HCT116 (cell line): ENCODE measurements around the gene LRRIQ3. TPM values are rescaled to one million over a fixed set of nuclear protein-coding genes. Genes with fewer than 3 reads are reported as not detected.

Experiments used
- ATAC-seq: fragments of 200-7000 bp; cut with Tn5 transposase; 2 replicates; pipeline ENCODE4 v1.9.1; 2020; ENCODE audit warnings: mild to moderate bottlenecking, moderate library complexity
- BruUV-seq: library from RNA; stranded (reverse); fragments of 400-500 nt; replicated peaks from 2 replicates; lab custom pipeline; 2021; lab: Mats Ljungman, UMichigan
- CTCF ChIA-PET: fragments of 300-600 bp; sonication (Branson Sonifier 250); formaldehyde crosslinking; loops from one replicate; lab custom pipeline; 2021; ENCODE audit warnings: antibody characterized with exemption; lab: Charles Lee
- POLR2A ChIA-PET: fragments of 300-600, 350-600 bp; sonication (Branson Sonifier 250); formaldehyde crosslinking; loops from one replicate; lab custom pipeline; 2021; ENCODE audit warnings: antibody characterized with exemption; lab: Charles Lee
- RAD21 ChIA-PET, 2 experiments: fragments of 300-600 bp; sonication (Branson Sonifier 250); formaldehyde crosslinking; loops; one replicate each; lab custom pipeline; 2023; ENCODE audit warnings: low total read pairs in 2 of 2; ENCODE audit not compliant: uncharacterized antibody in 2 of 2, unreplicated experiment in 2 of 2, low non-redundant PET in 1 of 2; lab: Charles Lee
- DNase-seq: peaks from one replicate; pipeline ENCODE4 v3.0.0-alpha.2; 2010; ENCODE audit warnings: low read depth, low spot score
- H2AFZ ChIP-seq: fragments of 200-600 bp; shearing (Covaris generic), sonication (generic); 2 replicates; pipeline ENCODE4 v1.6.1; 2017; ENCODE audit warnings: low read depth, mixed run types, mixed read lengths, antibody characterized with exemption, low read length; ENCODE audit not compliant: poor library complexity, severe bottlenecking
- H3K27ac ChIP-seq: 2 replicates; pipeline ENCODE4 v1.5.1; 2012; ENCODE audit warnings: low read depth, low read length
- H3K27me3 ChIP-seq: fragments of 200-600 bp; sonication (generic); 2 replicates; pipeline ENCODE4 v1.6.1; 2016; ENCODE audit warnings: mixed run types, low read length, mixed read lengths; ENCODE audit not compliant: insufficient read depth
- H3K36me3 ChIP-seq, 2 experiments: fragments of 200-500 bp in 1 of 2; fragments of 200-600 bp in 1 of 2; sonication (Bioruptor generic) in 1 of 2; sonication (generic) in 1 of 2; 2 replicates each; pipeline versions ENCODE4 v1.5.1 to v1.6.1; 2014 to 2016; ENCODE audit warnings: low read length in 2 of 2, inconsistent platforms in 1 of 2, mixed read lengths in 1 of 2, mixed run types in 1 of 2; ENCODE audit not compliant: insufficient read depth in 2 of 2, control insufficient read depth in 1 of 2
- H3K4me1 ChIP-seq, 2 experiments: fragments of 200-600 bp in 1 of 2; sonication (generic) in 1 of 2; 2 replicates each; pipeline versions ENCODE4 v1.5.1 to v1.6.1; 2012 to 2017; ENCODE audit warnings: low read length in 2 of 2, inconsistent platforms in 1 of 2, mild to moderate bottlenecking in 1 of 2, mixed read lengths in 1 of 2, mixed run types in 1 of 2, moderate library complexity in 1 of 2; ENCODE audit not compliant: insufficient read depth in 2 of 2, control insufficient read depth in 1 of 2
- H3K4me2 ChIP-seq: fragments of 200-600 bp; sonication (generic); 2 replicates; pipeline ENCODE4 v1.6.1; 2017; ENCODE audit warnings: mixed run types, low read length, mixed read lengths
- H3K4me3 ChIP-seq, 2 experiments: fragments of 200-600 bp in 1 of 2; sonication (generic) in 1 of 2; replicated peaks in 1 of 2; 2 replicates each; pipeline ENCODE4 v1.5.1; 2011 to 2016; ENCODE audit warnings: low read length in 2 of 2, control low read depth in 1 of 2, low read depth in 1 of 2, mild to moderate bottlenecking in 1 of 2, mixed read lengths in 1 of 2, mixed run types in 1 of 2
- H3K79me2 ChIP-seq: fragments of 200-600 bp; sonication (generic); 2 replicates; pipeline ENCODE4 v1.6.1; 2017; ENCODE audit warnings: mild to moderate bottlenecking, mixed run types, low read length, moderate library complexity, mixed read lengths; ENCODE audit not compliant: insufficient read depth
- H3K9ac ChIP-seq: fragments of 200-600 bp; sonication (generic); 2 replicates; pipeline ENCODE4 v1.6.1; 2016; ENCODE audit warnings: low read length, mixed read lengths
- H3K9me2 ChIP-seq: fragments of 200-600 bp; sonication (generic), shearing (Covaris generic); 2 replicates; pipeline ENCODE4 v1.6.1; 2017; ENCODE audit warnings: mixed run types, mild to moderate bottlenecking, moderate library complexity; ENCODE audit not compliant: insufficient read depth
- H3K9me3 ChIP-seq, 2 experiments: fragments of 200-500 bp in 1 of 2; fragments of 200-600 bp in 1 of 2; sonication (Bioruptor generic) in 1 of 2; sonication (generic) in 1 of 2; 2 replicates each; pipeline ENCODE4 v1.6.1; 2014 to 2017; ENCODE audit warnings: low read length in 2 of 2, mixed read lengths in 2 of 2, inconsistent platforms in 1 of 2, low read depth in 1 of 2, mild to moderate bottlenecking in 1 of 2, mixed run types in 1 of 2, moderate library complexity in 1 of 2; ENCODE audit not compliant: control insufficient read depth in 1 of 2, insufficient read depth in 1 of 2
- H4K20me1 ChIP-seq: fragments of 200-600 bp; sonication (generic), shearing (Covaris generic); 2 replicates; pipeline ENCODE4 v1.6.1; 2017; ENCODE audit warnings: mixed run types, mild to moderate bottlenecking, moderate library complexity; ENCODE audit not compliant: insufficient read depth
- CBX3 ChIP-seq: IDR thresholded peaks from 2 replicates; pipeline ENCODE4 v1.6.1; 2012; ENCODE audit warnings: low read depth
- EZH2phosphoT487 ChIP-seq: fragments of 200-600 bp; IDR thresholded peaks from 2 replicates; pipeline ENCODE4 v1.6.1; 2018; ENCODE audit warnings: antibody characterized with exemption, borderline replicate concordance
- FOSL1 ChIP-seq: IDR thresholded peaks from 2 replicates; pipeline ENCODE4 v1.6.1; 2012; ENCODE audit warnings: low read depth
- JUND ChIP-seq: IDR thresholded peaks from 2 replicates; pipeline ENCODE4 v1.6.1; 2012
- MAX ChIP-seq: IDR thresholded peaks from 2 replicates; pipeline ENCODE4 v1.6.1; 2012
- POLR2A ChIP-seq: IDR thresholded peaks from 2 replicates; pipeline ENCODE4 v1.7.0; 2011; ENCODE audit warnings: borderline replicate concordance; ENCODE audit not compliant: insufficient read depth, insufficient read length; ENCODE audit errors: extremely low read depth
- POLR2AphosphoS5 ChIP-seq: IDR thresholded peaks from 2 replicates; pipeline ENCODE4 v1.6.1; 2011; ENCODE audit warnings: mild to moderate bottlenecking, low read depth, low read length, moderate library complexity
- RAD21 ChIP-seq: IDR thresholded peaks from 2 replicates; pipeline ENCODE4 v1.6.1; 2012; ENCODE audit warnings: low read depth, mild to moderate bottlenecking
- REST ChIP-seq: IDR thresholded peaks from 2 replicates; pipeline ENCODE4 v1.6.1; 2012; ENCODE audit warnings: low read depth
- SIN3A ChIP-seq: IDR thresholded peaks from 2 replicates; pipeline ENCODE4 v1.6.1; 2012; ENCODE audit warnings: low read depth
- SP1 ChIP-seq: IDR thresholded peaks from 2 replicates; pipeline ENCODE4 v1.6.1; 2012; ENCODE audit warnings: low read depth
- SRF ChIP-seq: IDR thresholded peaks from 2 replicates; pipeline ENCODE4 v1.6.1; 2012; ENCODE audit warnings: low read depth
- TCF7L2 ChIP-seq: IDR thresholded peaks from 2 replicates; pipeline ENCODE4 v1.7.0; 2011; ENCODE audit warnings: borderline replicate concordance, inconsistent platforms; ENCODE audit not compliant: insufficient read depth, insufficient read length; ENCODE audit errors: extremely low read depth
- ZNF274 ChIP-seq: fragments of 200-500 bp; sonication (Bioruptor generic); IDR thresholded peaks from 2 replicates; pipeline ENCODE4 v1.6.1; 2014; ENCODE audit warnings: mild to moderate bottlenecking, low read depth, low read length, inconsistent platforms
- intact Hi-C: fragments of 100-400 bp; cut with micrococcal nuclease; formaldehyde crosslinking; loops from 2 replicates; pipeline ENCODE4 v1.10.0; 2022
- total RNA-seq: library from RNA; stranded (reverse); gene quantifications from one replicate; pipeline ENCODE4 v1.2.1, GENCODE V29; 2021; ENCODE audit not compliant: unreplicated experiment

LRRIQ3 gene
- total RNA-seq, 1 experiment from 2014 or later = 1.1 TPM

- H3K27ac ChIP-seq = no peak overlapping the region
- no peaks in the 10 kb centered on the region for H3K79me2 ChIP-seq
- no peak overlapping the region for H3K4me2 ChIP-seq
- no peaks in the 10 kb centered on the region for H4K20me1 ChIP-seq
- H3K9me2 ChIP-seq = no peaks in the 10 kb centered on the region
- RAD21 ChIA-PET = no interaction called here
- no peak overlapping the region for H2AFZ ChIP-seq
- intact Hi-C loops = no loop called here
- POLR2A ChIA-PET = no interaction called here
- H3K4me1 ChIP-seq = no peaks in the 10 kb centered on the region
- no peak overlapping the region for H3K4me3 ChIP-seq
- H3K9ac ChIP-seq = no peak overlapping the region
- no peak for ATAC-seq
- TF ChIP-seq SRF = no peak
- no peak for TF ChIP-seq SP1
- no peak for TF ChIP-seq SIN3A
- TF ChIP-seq ZNF274 = no peak
- TF ChIP-seq POLR2AphosphoS5 = no peak
- no peak for TF ChIP-seq RAD21
- no peak for TF ChIP-seq POLR2A
- TF ChIP-seq CBX3 = no peak
- TF ChIP-seq REST = no peak
- TF ChIP-seq TCF7L2 = no peak
- TF ChIP-seq MAX = no peak
- no peak for TF ChIP-seq EZH2phosphoT487
- TF ChIP-seq FOSL1 = no peak
- no peak for TF ChIP-seq JUND
- H3K27me3 ChIP-seq = no peaks in the 10 kb centered on the region
- no TSS peak for BruUV-seq
- no peak for DNase-seq
- CTCF ChIA-PET = no interaction called here
- H3K9me3 ChIP-seq = no peaks in the 10 kb centered on the region
- H3K36me3 ChIP-seq = no peaks in the 10 kb centered on the region
Measured at GRCh38 chr1:74245168-74245772, 47.3 kb upstream of the LRRIQ3 start.
